T-helper 1 cell treated with Interleukin-12 subunit alpha and Interleukin-12 subunit beta and Interleukin-4 antibody, amounts not matched to agents 30 μg/mL and 1 μg/mL, for 36 hours (primary cell): ENCODE measurements around the gene CASKIN1.
A peak's percentile ranks its signal among the peaks of the same experiment; 100 is the strongest.

Experiments used
- H3K27ac Mint-ChIP-seq: one replicate; pipeline ENCODE4 v1.8.0; 2021; ENCODE audit warnings: mild to moderate bottlenecking, mixed read lengths
- H3K27me3 Mint-ChIP-seq: one replicate; pipeline ENCODE4 v1.8.0; 2021; ENCODE audit warnings: low read depth, mixed read lengths
- H3K36me3 Mint-ChIP-seq: one replicate; pipeline ENCODE4 v1.8.0; 2021; ENCODE audit warnings: low read depth, mixed read lengths
- H3K4me1 Mint-ChIP-seq: one replicate; pipeline ENCODE4 v1.8.0; 2021; ENCODE audit warnings: low read depth, mixed read lengths
- H3K4me3 Mint-ChIP-seq: one replicate; pipeline ENCODE4 v1.8.0; 2021; ENCODE audit warnings: mild to moderate bottlenecking, moderate library complexity, mixed read lengths
- H3K9me3 Mint-ChIP-seq: one replicate; pipeline ENCODE4 v1.8.0; 2021; ENCODE audit warnings: mixed read lengths

The CASKIN1 gene

DNA sequence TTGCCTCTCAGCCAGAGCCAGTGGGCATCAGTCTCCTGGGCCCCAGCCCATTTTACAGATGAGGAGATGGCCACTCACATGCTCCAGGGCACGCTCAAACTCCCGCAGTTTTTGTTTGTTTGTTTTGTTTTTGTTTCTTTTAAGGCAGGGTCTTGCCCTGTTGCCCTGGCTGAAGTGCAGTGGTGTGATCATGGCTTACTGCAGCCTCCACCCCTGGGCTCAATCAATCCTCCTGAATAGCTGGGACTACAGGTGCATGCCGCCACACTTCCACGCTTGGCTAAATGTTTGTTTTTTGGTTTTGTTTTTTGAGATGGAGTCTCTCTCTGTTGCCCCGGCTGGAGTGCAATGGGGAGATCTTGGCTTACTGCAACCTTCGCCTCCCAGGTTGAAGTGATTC is 30.5 kb upstream of the CASKIN1 start:
- Mint-ChIP-seq H3K4me3 (no peak overlapping the region), H3K9me3 (no peaks in the 10 kb centered on the region), H3K36me3 (peaks cover 4% of the 10 kb centered on the region), H3K4me1 (peaks cover 9% of the 10 kb centered on the region), H3K27me3 (no peaks in the 10 kb centered on the region), H3K27ac (peak overlapping the region; percentile 55)

- no peaks in the 10 kb centered on the region for H3K9me3 Mint-ChIP-seq
- H3K36me3 Mint-ChIP-seq: peaks cover 4% of the 10 kb centered on the region
- no peaks in the 10 kb centered on the region for H3K27me3 Mint-ChIP-seq
- peaks cover 9% of the 10 kb centered on the region for H3K4me1 Mint-ChIP-seq
- H3K27ac Mint-ChIP-seq: no peak overlapping the region
- peak overlapping the region; percentile 14 for H3K4me3 Mint-ChIP-seq
Measured at GRCh38 chr16:2226245-2226793, 29.9 kb upstream of the CASKIN1 start.

- peak overlapping the region; percentile 72 for H3K27ac Mint-ChIP-seq
- no peaks in the 10 kb centered on the region for H3K27me3 Mint-ChIP-seq
- H3K9me3 Mint-ChIP-seq: no peaks in the 10 kb centered on the region
- H3K36me3 Mint-ChIP-seq: no peaks in the 10 kb centered on the region
- H3K4me1 Mint-ChIP-seq: peaks cover 9% of the 10 kb centered on the region
- H3K4me3 Mint-ChIP-seq: peak overlapping the region; percentile 84
Measured at GRCh38 chr16:2223942-2224486, 27.6 kb upstream of the CASKIN1 start.

DNA sequence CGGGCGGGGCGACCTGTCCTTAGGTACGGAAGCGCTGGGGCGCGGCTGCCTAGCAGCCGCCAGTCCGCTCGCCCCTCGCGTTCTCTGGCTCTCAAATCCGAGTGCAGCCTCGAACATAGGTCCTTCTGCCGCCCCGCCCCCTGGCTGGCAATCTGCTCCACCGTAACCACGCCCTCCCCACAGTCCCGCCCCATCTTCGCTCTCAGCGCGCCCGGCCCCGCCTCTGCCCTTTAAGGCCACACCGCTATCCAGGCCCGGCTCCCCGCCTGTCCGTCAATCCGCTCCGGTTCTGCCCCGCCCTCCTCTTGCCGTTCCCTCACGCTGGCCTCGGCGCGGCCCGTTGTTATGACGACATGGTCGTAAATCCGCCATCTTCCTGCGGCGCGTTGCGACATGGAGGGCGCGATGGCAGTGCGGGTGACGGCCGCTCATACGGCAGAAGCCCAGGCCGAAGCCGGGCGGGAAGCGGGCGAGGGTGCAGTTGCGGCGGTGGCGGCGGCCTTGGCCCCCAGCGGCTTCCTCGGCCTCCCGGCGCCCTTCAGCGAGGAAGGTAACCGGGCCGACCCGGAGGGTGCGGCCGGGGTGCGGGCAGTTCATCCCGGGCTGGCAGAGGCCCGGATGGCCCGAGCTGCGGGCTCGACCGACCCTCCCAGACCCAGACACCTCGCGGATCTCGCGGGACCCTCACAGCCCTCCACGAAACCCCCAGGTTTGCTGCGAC is 27.0 kb upstream of the CASKIN1 start, which contains the start of gene E4F1:
Gene E4F1, plus strand, starts transcription at position 371 of the 721 bp plus-strand sequence. Its CDS starts 23 bp downstream, at position 394.
- Mint-ChIP-seq H3K4me1 (peaks cover 9% of the 10 kb centered on the region), H3K27me3 (no peaks in the 10 kb centered on the region), H3K27ac (peak within 1 kb of the TSS; percentile 83), H3K4me3 (peak within 1 kb of the TSS; percentile 84), H3K36me3 (no peaks in the 10 kb centered on the region), H3K9me3 (no peaks in the 10 kb centered on the region)

GRCh38 chr16:2216330-2216729 is 19.9 kb upstream of the CASKIN1 start:
- no peaks in the 10 kb centered on the region for H3K27me3 Mint-ChIP-seq
- H3K36me3 Mint-ChIP-seq: no peaks in the 10 kb centered on the region
- no peak overlapping the region for H3K27ac Mint-ChIP-seq
- H3K4me1 Mint-ChIP-seq: peaks cover 16% of the 10 kb centered on the region
- peak overlapping the region; percentile 85 for H3K4me3 Mint-ChIP-seq
- no peaks in the 10 kb centered on the region for H3K9me3 Mint-ChIP-seq

DNA sequence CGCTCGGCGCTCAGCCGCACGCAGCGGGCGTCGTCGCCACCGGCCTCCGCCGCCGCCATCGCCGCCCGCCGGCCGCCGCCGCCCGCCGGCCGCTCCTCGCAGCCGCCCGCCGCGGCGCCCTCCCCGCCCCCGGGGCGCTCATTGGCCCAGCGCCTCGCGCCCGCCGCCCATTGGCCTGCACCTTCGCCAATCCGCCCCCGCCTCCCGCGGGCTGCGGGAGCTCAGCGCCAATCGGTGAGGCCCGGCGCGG is 18.2 kb upstream of the CASKIN1 start, which contains the start of gene PGP:
Gene PGP, minus strand, starts transcription at position 122 of the 250 bp plus-strand sequence. Its CDS starts 63 bp downstream, at position 59.
- Mint-ChIP-seq H3K4me3 (peak within 1 kb of the TSS; percentile 85), H3K9me3 (no peaks in the 10 kb centered on the region), H3K4me1 (peaks cover 16% of the 10 kb centered on the region), H3K36me3 (no peaks in the 10 kb centered on the region), H3K27ac (peak within 1 kb of the TSS; percentile 88), H3K27me3 (no peaks in the 10 kb centered on the region)

DNA sequence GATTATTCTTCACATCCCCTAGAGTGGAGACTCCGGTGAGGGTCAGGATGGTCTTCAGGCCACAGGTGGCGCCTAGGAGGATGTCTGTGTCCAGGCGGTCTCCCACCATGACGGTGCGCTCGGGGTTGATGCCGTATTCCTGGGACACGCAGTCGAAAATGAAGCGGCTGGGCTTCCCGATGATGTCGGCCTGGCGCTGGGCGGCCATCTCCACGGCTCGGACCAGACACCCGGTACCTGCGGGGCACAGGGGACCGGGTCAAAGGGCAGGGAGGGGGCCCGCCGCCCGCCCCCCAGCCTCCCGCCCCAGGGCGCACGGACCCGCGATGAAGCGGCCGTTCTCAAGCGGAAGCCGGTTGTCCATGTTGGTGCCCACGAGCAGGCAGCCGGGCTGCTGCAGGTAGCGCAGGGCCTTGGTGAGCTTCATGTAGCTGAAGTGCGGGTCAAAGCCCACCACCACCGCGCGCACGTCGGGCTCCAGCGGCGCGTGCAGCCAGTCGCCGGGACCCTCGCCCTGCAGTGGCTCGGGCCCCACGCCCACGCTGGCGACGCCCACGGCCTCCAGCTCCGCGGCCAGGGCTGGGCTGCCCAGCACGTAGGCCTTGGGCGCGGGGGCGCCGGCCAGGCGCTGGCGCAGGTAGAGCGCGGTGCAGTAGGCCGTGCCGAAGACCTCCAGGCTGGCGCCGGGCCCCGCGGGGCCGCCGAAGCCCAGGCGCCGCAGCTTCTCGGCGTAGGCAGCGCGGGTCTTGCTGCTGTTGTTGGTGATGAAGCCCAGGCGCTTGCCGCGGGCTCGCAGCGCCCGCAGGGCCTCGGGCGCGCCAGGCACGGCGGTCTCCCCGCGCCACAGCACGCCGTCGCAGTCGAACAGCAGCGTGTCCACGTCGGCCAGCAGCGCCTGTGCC is 17.7 kb upstream of the CASKIN1 start:
- Mint-ChIP-seq H3K27me3 (no peaks in the 10 kb centered on the region), H3K27ac (peak overlapping the region; percentile 27), H3K4me1 (peaks cover 16% of the 10 kb centered on the region), H3K4me3 (peak overlapping the region; percentile 78), H3K36me3 (no peaks in the 10 kb centered on the region), H3K9me3 (no peaks in the 10 kb centered on the region)

DNA sequence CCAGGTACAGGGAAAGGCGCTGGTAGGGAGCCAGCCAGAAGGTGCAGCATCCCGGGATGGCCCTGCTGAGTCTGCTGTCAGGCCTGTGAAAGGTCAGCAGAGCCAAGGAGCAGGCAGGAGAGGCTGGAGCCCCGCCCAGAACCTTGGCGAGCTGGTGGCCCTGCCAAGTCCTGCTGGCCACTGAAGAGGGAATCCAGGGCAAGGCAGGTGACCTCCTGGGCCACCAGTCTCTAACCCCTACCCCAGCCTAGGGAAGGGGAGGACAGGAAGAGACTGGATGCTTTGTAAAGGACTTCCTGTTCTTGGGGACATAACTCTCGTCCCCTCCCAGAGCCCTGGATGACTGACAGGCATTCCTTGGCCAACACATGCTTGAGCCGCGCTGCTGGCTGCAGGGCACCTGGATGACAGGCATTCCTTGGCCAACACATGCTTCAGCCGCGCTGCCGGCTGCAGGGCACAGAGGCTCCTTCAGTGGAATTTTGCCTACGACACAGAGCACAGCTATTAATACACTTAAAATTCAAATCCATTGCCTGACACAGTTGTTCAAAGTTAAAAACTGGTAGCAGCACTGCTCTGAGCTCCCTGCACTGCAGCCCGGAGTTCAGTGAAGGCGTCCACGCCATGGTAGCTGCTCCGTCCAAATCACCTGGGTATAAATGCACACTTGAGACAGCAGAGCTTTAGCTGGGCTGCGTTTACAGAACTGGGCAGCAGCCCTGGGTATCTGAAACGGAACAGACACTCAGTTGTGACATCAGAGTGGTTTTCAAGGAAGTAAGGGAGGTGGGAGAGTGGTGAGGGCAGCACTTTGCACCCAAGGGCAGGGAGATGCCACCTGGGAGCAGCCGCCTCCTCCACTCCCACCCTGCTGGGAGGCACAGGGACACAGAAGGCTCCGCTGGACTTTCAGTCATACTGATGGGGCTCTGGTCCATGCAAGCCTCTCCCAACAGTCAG is 16.2 kb upstream of the CASKIN1 start:
- Mint-ChIP-seq H3K36me3 (peaks cover 4% of the 10 kb centered on the region), H3K27ac (peak overlapping the region; percentile 31)

DNA sequence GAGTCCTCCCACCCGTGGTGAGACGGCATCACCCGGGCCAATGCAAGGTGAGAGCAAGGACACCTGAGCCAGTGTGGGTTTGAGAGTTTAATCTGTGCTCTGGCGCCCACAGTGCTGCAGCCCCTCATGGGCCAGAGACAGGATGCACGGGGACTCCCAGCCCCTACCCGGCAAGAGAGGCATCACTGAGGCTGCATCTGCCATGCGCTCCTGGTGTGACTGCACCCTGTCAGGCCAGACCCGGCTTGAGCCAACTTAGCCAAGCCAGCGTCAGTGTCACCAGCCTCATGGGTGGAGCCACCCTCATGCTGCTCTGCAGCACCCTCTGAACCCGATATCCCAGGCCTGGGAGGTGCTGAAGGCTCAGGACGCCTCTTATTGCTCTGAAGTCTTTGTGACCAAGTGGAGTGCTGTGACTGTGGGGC is 15.5 kb upstream of the CASKIN1 start:
- peak overlapping the region; percentile 57 for H3K4me3 Mint-ChIP-seq
- H3K4me1 Mint-ChIP-seq: peaks cover 22% of the 10 kb centered on the region
- no peaks in the 10 kb centered on the region for H3K9me3 Mint-ChIP-seq
- H3K36me3 Mint-ChIP-seq: peaks cover 8% of the 10 kb centered on the region
- H3K27ac Mint-ChIP-seq: peak overlapping the region; percentile 31
- H3K27me3 Mint-ChIP-seq: no peaks in the 10 kb centered on the region

More for the DNA sequence above, 16.2 kb upstream of the CASKIN1 start:
- Mint-ChIP-seq H3K4me1 (peaks cover 18% of the 10 kb centered on the region), H3K27me3 (no peaks in the 10 kb centered on the region), H3K9me3 (no peaks in the 10 kb centered on the region), H3K4me3 (peak overlapping the region; percentile 78)

DNA sequence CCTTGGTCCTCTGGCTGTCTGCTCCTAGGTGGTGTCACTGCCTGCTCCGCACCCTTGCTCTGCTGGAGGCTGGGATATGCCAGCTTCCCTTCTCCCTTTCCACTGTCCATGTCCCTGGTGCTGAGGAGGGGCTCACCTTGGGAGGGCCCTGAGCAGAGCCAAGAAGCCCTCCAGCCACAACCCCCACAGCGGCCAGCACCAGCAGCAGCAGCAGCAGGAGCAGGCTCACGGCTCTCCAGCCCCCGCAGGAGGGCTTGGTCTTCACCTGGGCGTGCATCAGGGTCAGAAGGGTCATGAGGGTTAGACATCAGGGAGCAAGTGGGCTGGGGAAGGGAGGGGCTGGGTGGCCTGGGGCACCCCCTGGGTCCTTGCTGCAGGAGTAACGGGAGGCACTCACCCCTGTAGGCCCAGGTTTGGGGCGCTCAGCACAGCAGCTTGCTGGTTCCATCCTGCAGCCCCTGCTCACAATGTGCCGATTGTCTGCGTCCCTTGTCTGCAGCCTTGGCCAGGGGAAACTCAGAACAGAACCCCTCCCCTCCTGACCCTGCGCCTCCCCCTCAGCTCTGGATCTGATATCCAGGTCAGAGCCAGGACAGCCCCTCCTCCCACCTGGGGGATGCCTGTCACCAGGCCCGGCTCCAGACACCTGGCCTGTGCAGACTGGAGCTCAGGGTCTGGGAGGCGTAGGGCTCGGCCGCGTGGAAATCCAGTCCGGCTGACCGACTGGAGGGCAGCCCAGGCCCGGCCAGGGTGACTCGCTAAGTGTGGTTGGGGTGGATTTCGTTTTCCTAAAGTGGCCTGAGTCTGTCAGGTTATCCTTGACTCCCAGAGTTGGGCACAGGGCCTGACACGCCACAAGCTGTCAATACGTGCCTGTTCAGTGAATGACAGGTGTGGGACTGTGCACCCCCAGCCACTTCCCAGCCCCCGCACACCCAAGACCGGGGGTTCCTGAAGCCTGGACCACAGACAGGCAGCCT is 14.3 kb upstream of the CASKIN1 start, which contains the start of gene BRICD5:
Gene BRICD5, minus strand, starts transcription at position 478 of the 980 bp plus-strand sequence. Its CDS starts 30 bp downstream, at position 448.
- Mint-ChIP-seq H3K27me3 (no peaks in the 10 kb centered on the region), H3K27ac (no peak within 1 kb of the TSS), H3K9me3 (no peaks in the 10 kb centered on the region), H3K4me3 (no peak within 1 kb of the TSS), H3K4me1 (peaks cover 24% of the 10 kb centered on the region), H3K36me3 (peaks cover 8% of the 10 kb centered on the region)

DNA sequence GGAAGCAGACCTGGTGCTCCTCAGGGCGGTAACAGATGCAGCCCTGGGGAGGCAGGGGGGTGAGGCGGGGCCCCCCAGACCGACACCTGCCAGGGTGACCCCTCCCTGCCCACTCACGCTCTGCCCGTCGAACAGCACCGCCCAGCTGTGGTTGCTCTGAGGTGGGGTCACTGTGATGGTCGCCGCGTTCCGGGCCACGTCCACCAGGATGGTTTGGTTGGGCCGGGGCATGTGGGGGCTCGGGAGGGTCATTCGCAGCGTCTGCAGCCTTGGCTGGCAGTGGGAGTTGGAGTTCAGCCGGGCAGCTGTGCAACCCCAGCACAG is 13.6 kb upstream of the CASKIN1 start:
- Mint-ChIP-seq H3K27me3 (no peaks in the 10 kb centered on the region), H3K4me1 (peaks cover 24% of the 10 kb centered on the region), H3K9me3 (no peaks in the 10 kb centered on the region), H3K4me3 (no peak overlapping the region), H3K36me3 (peaks cover 8% of the 10 kb centered on the region), H3K27ac (no peak overlapping the region)

DNA sequence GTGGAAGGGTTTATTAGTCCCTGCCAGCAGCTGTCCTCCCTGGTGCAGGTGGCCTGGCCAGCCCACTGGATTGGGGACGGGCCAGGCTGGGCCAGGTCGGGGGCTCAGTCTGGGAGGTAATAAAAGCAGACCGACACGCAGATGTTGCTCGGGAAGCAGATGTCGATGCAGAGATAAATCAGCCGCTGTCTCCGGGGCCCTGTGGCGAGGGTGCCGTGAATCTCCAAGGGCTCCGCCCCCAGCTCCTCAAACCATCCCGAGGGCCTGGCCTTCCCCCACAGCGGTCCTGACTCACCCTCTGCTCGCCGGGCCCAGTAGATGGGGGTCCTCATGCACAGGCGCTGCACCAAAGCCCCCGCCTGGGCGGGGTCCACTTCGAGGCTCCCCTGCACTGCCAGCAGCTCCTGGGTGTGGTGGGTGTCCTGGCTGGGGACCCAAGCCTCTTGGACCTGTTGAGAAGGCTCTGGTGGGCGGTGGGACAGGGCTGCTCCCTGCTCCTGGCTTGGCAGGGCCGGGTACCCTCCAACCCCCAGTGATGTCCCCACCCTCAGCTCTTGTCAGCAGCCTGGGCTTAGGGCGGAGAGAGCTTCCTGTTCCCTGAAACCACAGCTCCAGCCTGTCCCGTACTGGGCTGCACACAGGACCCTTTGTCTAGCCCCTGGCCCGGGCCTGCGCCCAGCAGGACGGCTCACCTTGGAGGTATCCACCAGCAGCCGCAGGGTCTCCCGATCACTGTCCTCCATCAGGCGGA is 13.0 kb upstream of the CASKIN1 start:
- H3K36me3 Mint-ChIP-seq: peaks cover 8% of the 10 kb centered on the region
- no peak overlapping the region for H3K27ac Mint-ChIP-seq
- peaks cover 27% of the 10 kb centered on the region for H3K4me1 Mint-ChIP-seq
- H3K4me3 Mint-ChIP-seq: no peak overlapping the region
- no peaks in the 10 kb centered on the region for H3K27me3 Mint-ChIP-seq
- H3K9me3 Mint-ChIP-seq: no peaks in the 10 kb centered on the region
